HG03469 (cell line): ENCODE measurements around the gene GRM5.
"Not testable (repeated sequence)": the region's sequence is repeated elsewhere in the genome, so short reads cannot be mapped to it uniquely, and the experiment has no call there.

Source experiments
- ATAC-seq: cut with Tn5 transposase; IDR thresholded peaks from one replicate; pipeline ENCODE4 v1.9.1; 2021; ENCODE audit warnings: mild to moderate bottlenecking, moderate library complexity, moderate number of reproducible peaks; ENCODE audit not compliant: unreplicated experiment

The GRM5 gene

GRCh38 chr11:88544656-88545280 lies 521.0 kb downstream of the GRM5 start:
- no peak for ATAC-seq

DNA sequence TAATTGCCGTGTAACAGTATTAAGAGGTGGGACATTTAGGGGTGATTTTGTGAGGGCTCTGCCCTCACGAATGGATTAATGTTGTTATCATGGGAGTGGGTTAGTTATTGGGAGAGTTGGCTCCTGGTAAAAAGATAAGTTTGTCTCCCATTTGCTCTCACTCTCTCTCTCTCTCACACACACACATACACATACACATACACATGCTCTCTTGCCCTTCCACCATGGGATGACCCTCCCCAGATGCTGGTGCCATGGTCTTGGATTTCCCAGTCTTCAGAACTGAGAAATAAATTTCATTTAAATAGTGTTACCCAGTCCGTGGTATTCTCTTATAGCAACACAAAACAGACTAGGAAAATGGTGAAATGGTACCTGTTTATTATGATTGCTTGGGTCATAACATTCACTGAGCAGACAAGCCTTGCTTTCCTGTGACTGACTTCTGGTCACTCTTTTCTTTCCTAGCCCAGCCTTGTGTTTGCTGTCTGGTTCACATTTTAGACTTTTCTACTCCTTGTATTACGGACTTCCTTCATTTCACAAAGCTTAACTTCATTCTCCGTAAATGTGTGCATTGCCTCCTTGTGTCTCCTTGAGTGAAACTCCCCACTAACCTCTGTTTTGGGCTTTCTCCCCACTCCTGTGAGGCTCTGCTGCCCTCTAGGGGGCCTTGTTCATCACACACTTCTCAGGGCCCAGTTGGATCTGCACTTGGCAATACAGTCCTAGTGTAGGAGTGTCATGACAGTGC lies 521.7 kb downstream of the GRM5 start:
- peak; percentile 100 for ATAC-seq

DNA sequence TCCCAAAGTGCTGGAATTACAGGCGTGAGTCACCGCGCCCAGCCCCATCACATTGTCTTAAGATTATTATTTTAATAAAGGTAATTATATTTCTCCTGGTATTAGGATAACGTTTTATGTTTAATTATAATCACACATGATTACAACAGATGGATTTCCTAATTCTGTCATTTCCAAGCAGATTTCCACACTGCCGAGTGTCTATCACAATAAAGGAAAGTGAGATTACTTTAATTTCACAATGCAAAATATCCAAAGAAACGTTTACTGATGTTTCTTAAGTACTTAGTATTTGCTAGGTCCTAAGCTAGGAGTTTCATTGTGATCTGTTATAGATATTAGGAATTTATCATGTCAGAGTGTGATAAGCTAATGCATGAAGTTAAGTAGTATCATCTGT lies 524.8 kb downstream of the GRM5 start:
- no peak for ATAC-seq

- no peak for ATAC-seq
These were observed 527.7 kb downstream of the GRM5 start for GRCh38 chr11:88538098-88538497.

DNA sequence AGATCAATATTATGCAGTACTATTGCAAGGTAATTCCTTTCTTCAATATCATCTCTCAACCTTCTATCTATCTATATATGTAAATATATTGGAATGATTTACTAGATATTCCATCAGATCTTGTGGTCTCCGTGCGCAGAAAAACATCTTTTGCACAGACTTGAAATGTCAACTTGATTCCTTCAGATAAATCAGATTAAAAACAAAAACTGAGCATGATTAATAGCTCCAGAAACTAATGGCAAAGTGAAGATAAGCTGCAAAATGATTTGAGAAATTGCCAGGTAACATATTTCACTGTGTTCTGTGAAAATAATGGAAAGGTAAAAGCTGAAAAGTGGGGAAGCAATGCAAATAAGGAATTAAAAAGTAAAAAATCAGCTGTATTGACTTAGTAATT lies 528.2 kb downstream of the GRM5 start:
- ATAC-seq = no peak

DNA sequence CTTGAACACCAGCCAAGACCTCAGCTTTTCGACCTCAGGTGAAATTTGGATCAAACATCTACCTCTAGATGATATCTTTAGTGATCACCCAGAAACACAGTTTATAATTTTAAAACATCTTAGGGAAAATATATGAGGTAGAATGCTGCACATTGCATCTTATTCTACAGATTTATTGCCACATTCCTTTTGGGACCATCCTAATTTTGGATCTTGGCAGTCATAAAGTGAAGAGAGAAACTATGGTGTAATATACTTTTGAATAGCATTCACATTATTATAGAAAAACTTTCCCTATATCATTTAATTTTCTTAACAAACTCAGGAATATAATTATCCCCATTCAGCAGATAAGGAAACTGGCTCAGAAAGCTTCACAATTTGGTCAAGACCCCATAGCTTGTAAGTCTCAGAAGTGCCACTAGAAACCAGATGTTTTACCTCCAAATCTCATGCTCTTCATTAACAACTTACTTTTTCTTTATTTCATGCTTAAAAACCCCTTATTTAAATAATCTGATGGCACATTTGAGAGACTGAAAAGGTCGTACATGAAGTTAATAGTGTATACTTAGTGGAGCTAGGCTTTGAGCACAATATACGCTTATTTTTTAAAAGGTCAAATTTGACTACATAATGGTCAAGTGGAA lies 529.0 kb downstream of the GRM5 start:
- no peak for ATAC-seq

DNA sequence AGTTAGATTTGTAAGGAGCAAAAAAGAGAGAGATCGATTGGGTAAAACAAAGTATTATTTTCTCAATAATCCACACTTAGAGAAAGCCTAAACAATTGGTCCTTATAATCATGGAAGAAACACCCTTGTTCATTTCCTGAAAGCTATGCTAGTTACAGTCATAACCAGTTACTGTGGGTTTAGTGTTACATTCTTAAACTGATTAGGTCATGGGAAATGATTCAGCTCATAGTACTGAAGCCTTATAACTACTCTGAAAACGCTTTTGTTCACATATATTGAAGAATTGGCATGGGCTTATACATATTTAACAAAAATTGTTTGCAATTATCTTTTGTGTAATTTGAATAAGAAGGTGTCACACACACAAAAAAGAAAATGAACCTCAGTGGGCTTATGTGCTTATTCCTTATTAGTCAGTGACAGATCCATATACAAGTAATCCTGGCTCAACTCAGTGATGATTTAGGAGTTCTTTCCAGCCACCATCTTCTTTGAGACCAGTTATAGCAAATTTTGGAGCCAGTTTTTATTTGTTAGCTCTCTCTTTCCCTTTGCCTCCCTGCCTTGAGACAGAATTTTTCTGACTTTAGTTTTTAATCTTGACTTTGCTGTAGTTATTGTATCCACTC lies 529.8 kb downstream of the GRM5 start:
- ATAC-seq = peak; percentile 96

- no peak for ATAC-seq
These were observed 530.5 kb downstream of the GRM5 start for GRCh38 chr11:88535266-88535665.

DNA sequence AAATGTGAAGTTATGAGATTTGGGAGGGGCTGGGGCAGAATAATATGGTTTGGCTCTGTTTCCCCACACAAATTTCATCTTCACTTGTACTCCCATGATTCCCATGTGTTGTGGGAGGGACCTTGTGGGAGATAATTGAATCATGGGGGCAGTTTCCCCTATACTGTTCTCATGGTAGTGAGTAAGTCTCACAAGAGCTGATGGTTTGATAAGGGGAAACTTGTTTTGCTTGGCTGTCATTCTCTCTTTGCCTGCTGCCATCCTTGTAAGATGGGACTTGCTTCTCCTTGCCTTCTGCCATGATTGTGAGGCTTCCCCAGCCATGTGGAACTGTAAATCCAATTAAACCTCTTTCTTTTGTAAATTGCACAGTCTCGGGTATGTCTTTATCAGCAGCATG lies 531.1 kb downstream of the GRM5 start:
- ATAC-seq = not testable (repeated sequence)

GRCh38 chr11:88534185-88534584 lies 531.6 kb downstream of the GRM5 start:
- ATAC-seq = no peak

DNA sequence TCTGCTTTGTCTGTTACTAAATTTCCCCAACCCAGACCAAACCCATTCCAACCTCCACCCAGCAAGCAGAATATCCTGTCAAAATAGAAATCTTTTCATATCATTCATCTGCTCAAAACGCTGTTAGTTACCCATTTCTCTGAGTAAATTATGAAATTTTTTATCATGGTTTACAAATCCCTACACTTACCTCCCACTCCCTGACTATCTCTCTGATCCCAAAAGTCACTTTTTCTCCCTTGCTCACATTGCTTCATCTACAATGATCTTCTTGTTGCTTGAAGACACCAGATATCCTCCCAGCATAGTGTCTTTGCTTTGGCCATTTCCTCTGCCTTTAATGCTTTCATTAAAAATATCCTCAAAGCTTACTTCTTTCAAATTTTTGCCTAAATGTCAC lies 532.8 kb downstream of the GRM5 start:
- no peak for ATAC-seq

DNA sequence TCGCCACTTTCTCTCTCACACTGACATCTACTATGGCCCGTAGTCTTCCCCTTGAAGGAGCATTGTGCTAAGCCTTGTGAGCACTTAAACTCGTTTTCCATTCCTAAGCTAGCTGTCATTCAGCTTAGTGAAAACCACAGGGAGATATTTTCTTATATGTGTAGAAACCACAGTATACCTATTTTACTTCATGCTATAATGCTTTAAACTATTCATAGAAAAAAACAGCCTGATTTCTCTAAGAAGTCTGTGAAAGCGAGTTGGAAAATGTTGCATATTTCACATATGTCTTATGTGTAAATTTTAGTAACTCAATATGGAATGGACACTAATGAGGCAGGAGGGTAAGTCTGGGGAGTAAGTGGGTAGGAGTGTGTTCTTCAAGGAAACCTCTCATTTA lies 534.0 kb downstream of the GRM5 start:
- no peak for ATAC-seq

DNA sequence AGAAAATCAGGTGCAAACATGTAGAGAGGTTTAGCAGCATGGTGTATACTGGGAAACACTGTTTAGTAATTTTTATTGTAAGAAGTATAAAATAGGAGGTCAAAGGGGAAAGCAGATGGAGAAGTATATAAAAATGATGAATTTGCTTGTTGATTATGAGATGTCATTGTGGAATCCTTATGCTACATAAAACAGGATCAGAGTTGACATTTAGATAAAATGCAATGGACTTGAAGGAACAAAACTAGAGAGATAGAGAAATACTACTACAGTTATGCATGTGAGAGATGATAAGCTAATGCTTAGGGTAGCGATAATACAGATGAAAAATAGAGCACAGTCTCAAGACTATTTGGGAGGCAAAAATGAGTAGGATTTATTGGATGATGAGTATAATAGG lies 536.4 kb downstream of the GRM5 start:
- ATAC-seq = no peak

DNA sequence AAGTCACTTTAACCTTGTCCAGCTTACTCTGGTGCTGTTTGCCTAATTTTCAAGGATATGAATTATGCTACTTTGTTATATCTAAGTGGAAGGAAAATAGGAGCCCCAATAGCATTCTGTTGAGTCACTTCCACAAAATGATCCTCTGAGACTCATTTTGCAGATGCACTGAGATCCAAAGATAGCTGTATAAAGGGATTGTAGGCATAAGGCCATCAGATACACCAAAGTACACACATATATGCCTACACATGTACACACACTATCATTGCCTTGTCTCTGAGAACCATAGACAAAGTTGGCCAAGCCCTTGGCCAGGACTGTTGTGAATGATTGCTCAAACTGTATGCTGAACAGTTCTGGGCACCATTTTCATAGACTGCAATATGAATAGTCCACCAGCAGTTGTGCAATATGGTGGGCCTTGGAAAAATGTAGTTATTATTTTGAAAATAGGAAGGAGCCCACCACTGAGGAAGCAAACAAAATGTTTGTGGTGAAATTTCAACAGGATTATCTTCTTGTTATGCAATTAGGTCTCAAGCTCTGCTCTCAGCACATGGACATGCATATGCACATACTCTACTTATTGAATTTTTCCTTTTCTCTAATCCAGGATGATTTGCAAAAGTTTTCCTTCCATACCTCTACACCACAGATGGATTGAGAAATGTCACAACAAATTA lies 542.3 kb downstream of the GRM5 start:
- no peak for ATAC-seq

DNA sequence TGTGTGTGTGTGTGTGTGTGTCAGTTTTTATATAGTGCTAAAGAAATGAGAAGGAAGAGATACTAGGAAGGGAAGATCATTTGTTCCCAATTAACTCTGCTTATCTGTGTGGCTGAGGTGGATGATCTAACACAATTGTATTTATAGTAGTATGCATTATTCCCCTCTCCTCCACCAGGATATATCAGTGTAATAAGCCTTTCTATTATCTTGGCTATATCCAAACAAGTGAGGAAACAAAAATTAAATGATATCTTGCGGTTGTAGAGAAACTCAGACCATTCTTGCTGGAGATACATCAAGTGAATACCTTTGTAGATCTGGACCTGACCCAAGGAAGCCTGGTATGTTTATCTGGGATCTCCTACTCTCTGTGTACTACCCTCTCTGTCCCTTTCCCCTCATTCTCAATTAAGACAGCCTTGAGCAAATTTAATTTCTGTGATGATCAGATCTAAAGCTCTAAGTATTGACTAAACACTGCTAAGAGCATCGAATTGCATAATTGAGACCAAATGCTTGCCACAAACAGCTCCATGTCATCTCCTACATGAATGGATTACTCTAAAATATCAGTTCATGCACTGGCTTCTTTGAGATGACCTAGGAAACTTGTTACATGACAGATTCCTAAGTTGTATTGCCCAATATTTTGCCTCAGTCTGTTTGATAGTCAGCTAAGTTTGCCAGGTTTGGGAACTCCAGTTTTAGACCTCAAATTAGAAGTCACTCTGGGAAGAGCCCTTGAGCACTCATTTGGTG lies 543.0 kb downstream of the GRM5 start:
- ATAC-seq = no peak

GRCh38 chr11:88521799-88522201 lies 544.0 kb downstream of the GRM5 start:
- no peak for ATAC-seq

- ATAC-seq = no peak
These were observed 544.4 kb downstream of the GRM5 start for GRCh38 chr11:88521399-88521798.

DNA sequence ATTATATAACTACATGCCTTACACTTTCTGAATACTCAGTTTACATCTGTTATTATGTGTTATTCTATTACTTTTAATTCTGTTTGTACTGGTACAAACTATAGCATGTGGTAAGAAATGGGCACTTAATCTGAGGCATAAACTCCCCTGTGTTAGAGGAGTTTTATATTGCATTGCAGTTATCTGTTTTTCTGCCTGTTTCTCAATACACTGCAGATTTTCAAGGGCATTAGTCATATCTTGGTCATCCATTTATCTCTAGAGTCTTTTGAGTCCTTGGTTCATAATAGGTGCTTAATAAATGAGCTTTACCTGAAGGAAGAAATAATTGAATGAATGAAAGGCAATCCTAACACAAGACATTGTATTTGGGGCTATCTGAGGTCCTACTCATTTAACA lies 545.4 kb downstream of the GRM5 start:
- ATAC-seq = no peak

GRCh38 chr11:88515002-88515401 lies 550.8 kb downstream of the GRM5 start:
- ATAC-seq = no peak

DNA sequence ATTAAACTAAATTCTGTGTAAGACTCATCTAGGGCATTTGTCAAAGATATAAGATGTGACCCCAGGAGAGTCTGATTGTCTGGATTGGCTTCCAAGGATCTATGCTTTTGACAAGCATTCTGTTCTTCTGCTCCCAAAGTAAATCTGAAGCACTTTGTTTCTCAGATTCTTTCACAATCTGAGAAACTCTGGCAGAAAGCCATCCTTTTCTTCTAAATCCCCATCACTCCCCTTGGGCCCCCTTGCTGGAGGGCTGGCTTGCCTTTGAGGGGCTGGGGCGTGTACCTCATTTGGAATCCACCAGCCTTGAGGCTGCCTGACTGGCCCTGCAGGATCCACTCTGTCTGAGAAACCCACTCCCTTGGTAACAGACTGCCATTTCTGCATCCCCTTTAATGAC lies 554.8 kb downstream of the GRM5 start:
- ATAC-seq = no peak
